ENCODE measurements around the gene APOA1. TPM values are rescaled to one million over a fixed set of nuclear protein-coding genes. Genes with fewer than 3 reads are reported as not detected.

APOA1 gene
- total RNA-seq = under 1 TPM in 1 of 2 donors, not detected in 1; 0.79 TPM
- long read RNA-seq, donor 1 = 0 reads
- long read RNA-seq, donor 2, partial matches to known transcripts = 0 of 1 reads
- long read RNA-seq, donor 2, other reads (novel, unspliced or antisense) = 0 of 1 reads

- intact Hi-C loops (cut with DNase I) = no loop called here
- no peak for DNase-seq (ENCODE audit: low spot score)
Measured at GRCh38 chr11:116837231-116838091, at the start of gene APOA1. TSS of gene APOA1 (minus strand) at chr11:116837622. CDS start at chr11:116837387, 235 bp downstream.

- no peak for DNase-seq (ENCODE audit: low spot score)
- intact Hi-C loops (cut with DNase I) = loop anchor here in 1 of 2 donors (5.0 kb wide), 1 partner anchor 216 kb away; no protein-coding TSS in a partner anchor
Measured at GRCh38 chr11:116885951-116886655, 48.7 kb upstream of the APOA1 start.

- intact Hi-C loops (cut with DNase I) = no loop called here
- DNase-seq (ENCODE audit: low spot score) = no peak
Measured at GRCh38 chr11:116882386-116882785, 45.0 kb upstream of the APOA1 start.

- DNase-seq (ENCODE audit: low spot score) = no peak
- intact Hi-C loops (cut with DNase I) = no loop called here
Measured at GRCh38 chr11:116881143-116881542, 43.7 kb upstream of the APOA1 start.

GRCh38 chr11:116879800-116880625, 42.6 kb upstream of the APOA1 start:
- DNase-seq (ENCODE audit: low spot score) = no peak
- intact Hi-C loops (cut with DNase I) = loop anchor here in 1 of 2 donors (5.0 kb wide), 1 partner anchor 227 kb away; no protein-coding TSS in a partner anchor

- intact Hi-C loops (cut with DNase I) = loop anchor here in 1 of 2 donors (5.0 kb wide), 1 partner anchor 231 kb away; no protein-coding TSS in a partner anchor
- DNase-seq (ENCODE audit: low spot score) = no peak
Measured at GRCh38 chr11:116876656-116877055, 39.2 kb upstream of the APOA1 start.

GRCh38 chr11:116875194-116875593, 37.8 kb upstream of the APOA1 start:
- intact Hi-C loops (cut with DNase I) = loop anchor here in 1 of 2 donors (5.0 kb wide), 1 partner anchor 232 kb away; no protein-coding TSS in a partner anchor
- no peak for DNase-seq (ENCODE audit: low spot score)

GRCh38 chr11:116874251-116874650, 36.8 kb upstream of the APOA1 start:
- intact Hi-C loops (cut with DNase I) = no loop called here

GRCh38 chr11:116873381-116873780, 36.0 kb upstream of the APOA1 start:
- intact Hi-C loops (cut with DNase I) = no loop called here
- no peak for DNase-seq (ENCODE audit: low spot score)

More at GRCh38 chr11:116874251-116874650, 36.8 kb upstream of the APOA1 start:
- DNase-seq (ENCODE audit: low spot score) = no peak

GRCh38 chr11:116871248-116871647, 33.8 kb upstream of the APOA1 start:
- DNase-seq (ENCODE audit: low spot score) = no peak
- intact Hi-C loops (cut with DNase I) = no loop called here

GRCh38 chr11:116870054-116870453, 32.6 kb upstream of the APOA1 start:
- DNase-seq (ENCODE audit: low spot score) = no peak
- intact Hi-C loops (cut with DNase I) = no loop called here

GRCh38 chr11:116869610-116870009, 32.2 kb upstream of the APOA1 start:
- DNase-seq (ENCODE audit: low spot score) = no peak
- intact Hi-C loops (cut with DNase I) = no loop called here

GRCh38 chr11:116868066-116868465, 30.6 kb upstream of the APOA1 start:
- intact Hi-C loops (cut with DNase I) = no loop called here
- DNase-seq (ENCODE audit: low spot score) = no peak

- no peak for DNase-seq (ENCODE audit: low spot score)
- intact Hi-C loops (cut with DNase I) = no loop called here
Measured at GRCh38 chr11:116867619-116868018, 30.2 kb upstream of the APOA1 start.

- intact Hi-C loops (cut with DNase I) = no loop called here
- no peak for DNase-seq (ENCODE audit: low spot score)
Measured at GRCh38 chr11:116866804-116867455, 29.5 kb upstream of the APOA1 start.

- intact Hi-C loops (cut with DNase I) = no loop called here
Measured at GRCh38 chr11:116865696-116866095, 28.3 kb upstream of the APOA1 start.

GRCh38 chr11:116864531-116864930, 27.1 kb upstream of the APOA1 start:
- intact Hi-C loops (cut with DNase I) = no loop called here
- no peak for DNase-seq (ENCODE audit: low spot score)

More at GRCh38 chr11:116865696-116866095, 28.3 kb upstream of the APOA1 start:
- DNase-seq (ENCODE audit: low spot score) = no peak

GRCh38 chr11:116862951-116863350, 25.5 kb upstream of the APOA1 start:
- intact Hi-C loops (cut with DNase I) = no loop called here
- no peak for DNase-seq (ENCODE audit: low spot score)

GRCh38 chr11:116862185-116862584, 24.8 kb upstream of the APOA1 start:
- DNase-seq (ENCODE audit: low spot score) = no peak
- intact Hi-C loops (cut with DNase I) = no loop called here

Data from posterior vena cava (tissue), 2 donors.